DND-41 (cell line): ENCODE data around the gene TBCD.

Experiments
- CTCF ChIP-seq: IDR thresholded peaks from 2 replicates; pipeline ENCODE4 v1.5.1; 2012; ENCODE audit warnings: borderline replicate concordance, low read length, moderate library complexity, mild to moderate bottlenecking; ENCODE audit not compliant: poor library complexity, severe bottlenecking; ENCODE audit errors: extremely low read depth
- EZH2 ChIP-seq: IDR thresholded peaks from 3 replicates; pipeline ENCODE4 v1.6.1; 2012; ENCODE audit warnings: borderline replicate concordance, low read depth, mild to moderate bottlenecking, moderate library complexity, low read length, inconsistent platforms; ENCODE audit not compliant: severe bottlenecking

- no peak for TF ChIP-seq CTCF
- no peak for TF ChIP-seq EZH2
Measured at GRCh38 chr17:82915757-82916027, 163.8 kb downstream of the TBCD start.
